Endothelial cell of umbilical vein (primary cell): Measurements from ENCODE around the gene RNF150.

Experiments
- CTCF ChIP-seq, 2 donors: IDR thresholded peaks; 1 replicate in 1 of 2; 2 replicates in 1 of 2; pipeline ENCODE4 v1.5.1; 2011; ENCODE audit warnings: low read length in 2 of 2, mild to moderate bottlenecking in 2 of 2, moderate library complexity in 2 of 2, control low read depth in 1 of 2, inconsistent platforms in 1 of 2, low read depth in 1 of 2; ENCODE audit not compliant: insufficient read depth in 1 of 2; ENCODE audit errors: extremely low read depth in 1 of 2
- EZH2 ChIP-seq: IDR thresholded peaks from 2 replicates; pipeline ENCODE4 v1.6.1; 2012; ENCODE audit warnings: borderline replicate concordance, low read depth, mild to moderate bottlenecking, moderate library complexity, low read length, inconsistent platforms; ENCODE audit not compliant: severe bottlenecking
- JUN ChIP-seq: IDR thresholded peaks from 2 replicates; pipeline ENCODE4 v1.6.1; 2011; ENCODE audit warnings: borderline replicate concordance, low read depth; ENCODE audit not compliant: insufficient read length, insufficient read depth
- TF ChIP-seq, protein P1 (sequence below): IDR thresholded peaks from 2 replicates; pipeline ENCODE4 v1.6.1; 2011; ENCODE audit not compliant: insufficient read depth, insufficient read length

- no peak for TF ChIP-seq JUN
- no peak for TF ChIP-seq EZH2
- no peak for TF ChIP-seq CTCF (IDR thresholded peaks at IDR 0.05; ENCODE audit: extremely low read depth in 1 of 2, insufficient read depth in 1 of 2, low read depth in 1 of 2, low read length in 2 of 2)
- TF ChIP-seq, protein P1, sequence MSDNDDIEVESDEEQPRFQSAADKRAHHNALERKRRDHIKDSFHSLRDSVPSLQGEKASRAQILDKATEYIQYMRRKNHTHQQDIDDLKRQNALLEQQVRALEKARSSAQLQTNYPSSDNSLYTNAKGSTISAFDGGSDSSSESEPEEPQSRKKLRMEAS, result no peak
Observed at GRCh38 chr4:140863197-140863596, 270.1 kb downstream of the RNF150 start.
